ENCODE data around the gene NT5DC2. TPM values are rescaled to one million over a fixed set of nuclear protein-coding genes. Genes with fewer than 3 reads are reported as not detected.

NT5DC2 gene
- total RNA-seq, 2 donors from 2014 or later: 25.4 to 32.4 TPM

GRCh38 chr3:52557011-52557960 is 23.6 kb upstream of the NT5DC2 start:
- no peak overlapping the region for H3K4me3 ChIP-seq
- H3K4me1 ChIP-seq: peaks cover 36% of the 10 kb centered on the region
- peak overlapping the region in 1 of 4 donors; percentile 14 for H3K27ac ChIP-seq
- no peak for ATAC-seq
- peaks cover 4 to 6% of the 10 kb centered on the region in 2 donors for H3K36me3 ChIP-seq (replicated peaks in 1 of 2; ENCODE audit: insufficient read depth in 1 of 2, low read depth in 2 of 2)
- no peak for DNase-seq
- TF ChIP-seq, protein P1, sequence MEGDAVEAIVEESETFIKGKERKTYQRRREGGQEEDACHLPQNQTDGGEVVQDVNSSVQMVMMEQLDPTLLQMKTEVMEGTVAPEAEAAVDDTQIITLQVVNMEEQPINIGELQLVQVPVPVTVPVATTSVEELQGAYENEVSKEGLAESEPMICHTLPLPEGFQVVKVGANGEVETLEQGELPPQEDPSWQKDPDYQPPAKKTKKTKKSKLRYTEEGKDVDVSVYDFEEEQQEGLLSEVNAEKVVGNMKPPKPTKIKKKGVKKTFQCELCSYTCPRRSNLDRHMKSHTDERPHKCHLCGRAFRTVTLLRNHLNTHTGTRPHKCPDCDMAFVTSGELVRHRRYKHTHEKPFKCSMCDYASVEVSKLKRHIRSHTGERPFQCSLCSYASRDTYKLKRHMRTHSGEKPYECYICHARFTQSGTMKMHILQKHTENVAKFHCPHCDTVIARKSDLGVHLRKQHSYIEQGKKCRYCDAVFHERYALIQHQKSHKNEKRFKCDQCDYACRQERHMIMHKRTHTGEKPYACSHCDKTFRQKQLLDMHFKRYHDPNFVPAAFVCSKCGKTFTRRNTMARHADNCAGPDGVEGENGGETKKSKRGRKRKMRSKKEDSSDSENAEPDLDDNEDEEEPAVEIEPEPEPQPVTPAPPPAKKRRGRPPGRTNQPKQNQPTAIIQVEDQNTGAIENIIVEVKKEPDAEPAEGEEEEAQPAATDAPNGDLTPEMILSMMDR (IDR thresholded peaks at IDR 0.05): no peak
- TF ChIP-seq POLR2A (IDR thresholded peaks at IDR 0.05): no peak
- intact Hi-C loops (cut with DNase I): no loop called here
- no peaks in the 10 kb centered on the region for H3K27me3 ChIP-seq
- WGBS, 2 donors: 63 to 66% methylated on average over 9 of the region's 9 CpGs
- no peaks in the 10 kb centered on the region for H3K9me3 ChIP-seq

DNA sequence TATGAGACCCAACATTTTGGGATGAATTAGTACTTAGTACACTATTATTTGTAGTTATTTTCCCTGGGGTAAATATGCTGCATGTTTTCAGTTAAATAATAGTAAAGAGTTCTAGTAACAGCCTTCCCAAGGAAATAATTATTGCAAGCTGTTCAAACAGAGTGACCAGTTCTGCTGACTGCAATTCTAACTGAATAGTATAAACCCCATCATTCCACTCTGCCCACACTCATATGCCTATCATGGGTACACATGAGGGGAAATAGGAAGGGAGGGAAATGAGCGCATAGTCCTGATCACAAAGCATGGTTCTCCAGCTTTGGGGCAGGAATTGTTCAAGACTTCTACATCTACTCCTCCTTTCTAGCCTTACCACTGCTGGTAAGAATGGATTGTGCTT is 21.4 kb upstream of the NT5DC2 start:
- Histone ChIP-seq H3K27ac (peak overlapping the region in 2 of 4 donors; percentile 4 to 14), H3K4me1 (peaks cover 36% of the 10 kb centered on the region), H3K9me3 (no peaks in the 10 kb centered on the region), H3K27me3 (no peaks in the 10 kb centered on the region), H3K36me3 (replicated peaks in 1 of 2; ENCODE audit: insufficient read depth in 1 of 2, low read depth in 2 of 2) (peaks cover 2 to 4% of the 10 kb centered on the region in 2 donors), H3K4me3 (no peak overlapping the region)
- intact Hi-C loops (cut with DNase I): no loop called here
- WGBS, 2 donors: 77 to 88% methylated on average over 1 of the region's 1 CpG
- DNase-seq (no peak), ATAC-seq (no peak)
- TF ChIP-seq, protein P1 (IDR thresholded peaks at IDR 0.05): no peak
- no peak for TF ChIP-seq POLR2A (IDR thresholded peaks at IDR 0.05)

GRCh38 chr3:52554026-52554755 is 20.5 kb upstream of the NT5DC2 start:
- no peak overlapping the region for H3K4me3 ChIP-seq
- DNase-seq: peak; percentile 61 to 81 (median 72)
- peaks cover 36% of the 10 kb centered on the region for H3K4me1 ChIP-seq
- WGBS, 2 donors: 38 to 50% methylated on average over 5 of the region's 5 CpGs
- H3K9me3 ChIP-seq: no peaks in the 10 kb centered on the region
- peak overlapping the region in 2 of 4 donors; percentile 8 to 54 for H3K27ac ChIP-seq
- intact Hi-C loops (cut with DNase I): no loop called here
- ATAC-seq: peak; percentile 89
- no peak for TF ChIP-seq POLR2A (IDR thresholded peaks at IDR 0.05)
- TF ChIP-seq, protein P1 (IDR thresholded peaks at IDR 0.05): peak in 3 of 7 experiments; percentile 23 to 42 (median 30)
- peaks cover 4 to 5% of the 10 kb centered on the region in 2 donors for H3K36me3 ChIP-seq (replicated peaks in 1 of 2; ENCODE audit: insufficient read depth in 1 of 2, low read depth in 2 of 2)
- H3K27me3 ChIP-seq: no peaks in the 10 kb centered on the region

DNA sequence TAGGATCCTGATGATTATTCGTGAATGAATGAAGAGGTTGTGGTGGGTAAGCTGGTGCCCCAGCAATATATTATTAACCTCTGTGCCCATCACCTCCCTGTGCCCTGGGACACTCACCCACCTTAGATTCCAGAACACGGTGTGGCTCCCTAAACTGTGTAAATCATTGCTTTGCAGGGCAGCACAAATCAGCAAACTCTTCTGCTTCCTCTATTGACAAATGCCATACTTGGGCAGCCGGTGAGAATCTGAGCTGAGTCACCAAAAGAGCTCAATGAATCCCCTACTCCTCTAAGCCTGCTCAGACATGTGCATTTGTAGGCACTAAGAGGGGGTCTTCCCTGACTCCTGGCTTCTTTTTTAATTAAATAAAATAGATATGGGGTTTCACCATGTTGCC is 18.4 kb upstream of the NT5DC2 start:
- H3K9me3 ChIP-seq: no peaks in the 10 kb centered on the region
- peaks cover 0 to 8% of the 10 kb centered on the region in 2 donors for H3K36me3 ChIP-seq (replicated peaks in 1 of 2; ENCODE audit: insufficient read depth in 1 of 2, low read depth in 2 of 2)
- no peak overlapping the region for H3K27ac ChIP-seq
- peaks cover 34% of the 10 kb centered on the region for H3K4me1 ChIP-seq
- WGBS, 2 donors: 37 to 50% methylated on average over 3 of the region's 3 CpGs
- H3K4me3 ChIP-seq: no peak overlapping the region
- H3K27me3 ChIP-seq: no peaks in the 10 kb centered on the region
- no peak for ATAC-seq
- TF ChIP-seq POLR2A (IDR thresholded peaks at IDR 0.05): no peak
- TF ChIP-seq, protein P1 (IDR thresholded peaks at IDR 0.05): no peak
- no peak for DNase-seq
- intact Hi-C loops (cut with DNase I): no loop called here
